ENCODE data around the gene CAPNS1. TPM values are rescaled to one million over a fixed set of nuclear protein-coding genes. Genes with fewer than 3 reads are reported as not detected.
"Not testable (repeated sequence)": the region's sequence is repeated elsewhere in the genome, so short reads cannot be mapped to it uniquely, and the experiment has no call there.

Gene CAPNS1
- polyA plus RNA-seq, 1 donor from 2014 or later = 139 TPM

GRCh38 chr19:36125557-36125956 lies 14.3 kb upstream of the CAPNS1 start:
- H3K27me3 Mint-ChIP-seq = no peaks in the 10 kb centered on the region
- peak overlapping the region in 1 of 3 donors; percentile 69 for H3K27ac Mint-ChIP-seq
- H3K4me3 Mint-ChIP-seq = peak overlapping the region in 1 of 4 donors; percentile 61

GRCh38 chr19:36128392-36128736 lies 11.5 kb upstream of the CAPNS1 start:
- Mint-ChIP-seq H3K9me3 (no peaks in the 10 kb centered on the region), H3K27me3 (no peaks in the 10 kb centered on the region), H3K4me1 (peaks cover 3 to 13% (median 5%) of the 10 kb centered on the region in 3 donors), H3K27ac (peak overlapping the region; percentile 85 to 96 (median 96)), H3K36me3 (peaks cover 5% of the 10 kb centered on the region), H3K4me3 (peak overlapping the region; percentile 88 to 97 (median 95))

More at GRCh38 chr19:36125557-36125956, 14.3 kb upstream of the CAPNS1 start:
- Mint-ChIP-seq H3K4me1 (peaks cover 5 to 13% (median 6%) of the 10 kb centered on the region in 3 donors), H3K36me3 (peaks cover 6% of the 10 kb centered on the region), H3K9me3 (no peaks in the 10 kb centered on the region)

GRCh38 chr19:36131221-36131620 lies 8.6 kb upstream of the CAPNS1 start:
- not testable (repeated sequence) for H3K9me3 Mint-ChIP-seq, H3K27me3 Mint-ChIP-seq, H3K27ac Mint-ChIP-seq, H3K36me3 Mint-ChIP-seq
- peak overlapping the region in 1 of 4 donors; percentile 51 for H3K4me3 Mint-ChIP-seq
- peaks cover 5 to 13% (median 10%) of the 10 kb centered on the region in 3 donors for H3K4me1 Mint-ChIP-seq

GRCh38 chr19:36134867-36135266 lies 5.0 kb upstream of the CAPNS1 start:
- not testable (repeated sequence) for H3K36me3 Mint-ChIP-seq, H3K9me3 Mint-ChIP-seq, H3K27me3 Mint-ChIP-seq, H3K27ac Mint-ChIP-seq
- Mint-ChIP-seq H3K4me1 (peaks cover 0 to 13% (median 3%) of the 10 kb centered on the region in 3 donors), H3K4me3 (peak overlapping the region in 1 of 4 donors; percentile 32)

GRCh38 chr19:36136964-36137686 lies 2.7 kb upstream of the CAPNS1 start:
- H3K27ac Mint-ChIP-seq = peak overlapping the region in 1 of 3 donors; percentile 81
- peaks cover 11% of the 10 kb centered on the region for H3K36me3 Mint-ChIP-seq
- peaks cover 3% of the 10 kb centered on the region for H3K27me3 Mint-ChIP-seq
- peaks cover 7 to 22% (median 10%) of the 10 kb centered on the region in 3 donors for H3K4me1 Mint-ChIP-seq
- H3K9me3 Mint-ChIP-seq = peaks cover 0 to 2% (median 0%) of the 10 kb centered on the region in 3 donors
- peak overlapping the region in 2 of 4 donors; percentile 77 to 80 for H3K4me3 Mint-ChIP-seq

- peaks cover 12% of the 10 kb centered on the region for H3K36me3 Mint-ChIP-seq
- H3K27ac Mint-ChIP-seq = peak overlapping the region; percentile 82 to 94 (median 92)
- H3K27me3 Mint-ChIP-seq = no peaks in the 10 kb centered on the region
- peaks cover 0 to 2% (median 0%) of the 10 kb centered on the region in 3 donors for H3K9me3 Mint-ChIP-seq
- peak overlapping the region; percentile 89 to 98 (median 94) for H3K4me3 Mint-ChIP-seq
- H3K4me1 Mint-ChIP-seq = peaks cover 7 to 22% (median 12%) of the 10 kb centered on the region in 3 donors
These were observed 770 bp upstream of the CAPNS1 start for GRCh38 chr19:36139120-36139472.

- H3K9me3 Mint-ChIP-seq = peaks cover 0 to 2% (median 0%) of the 10 kb centered on the region in 3 donors
- peaks cover 15% of the 10 kb centered on the region for H3K36me3 Mint-ChIP-seq
- H3K27me3 Mint-ChIP-seq = no peaks in the 10 kb centered on the region
- peaks cover 7 to 21% (median 12%) of the 10 kb centered on the region in 3 donors for H3K4me1 Mint-ChIP-seq
- H3K4me3 Mint-ChIP-seq = peak overlapping the region; percentile 89 to 98 (median 94)
- peak overlapping the region; percentile 82 to 94 (median 92) for H3K27ac Mint-ChIP-seq
These were observed 605 bp downstream of the CAPNS1 start for GRCh38 chr19:36140304-36141038.

- Mint-ChIP-seq H3K4me3 (peak overlapping the region; percentile 89 to 98 (median 94)), H3K36me3 (peaks cover 15% of the 10 kb centered on the region), H3K9me3 (peaks cover 0 to 2% (median 0%) of the 10 kb centered on the region in 3 donors), H3K27ac (peak overlapping the region; percentile 71 to 94 (median 82)), H3K27me3 (no peaks in the 10 kb centered on the region), H3K4me1 (peaks cover 7 to 18% (median 12%) of the 10 kb centered on the region in 3 donors)
These were observed 1.4 kb downstream of the CAPNS1 start for GRCh38 chr19:36141039-36141927.

- Mint-ChIP-seq H3K27ac (peak overlapping the region in 2 of 3 donors; percentile 4 to 82), H3K9me3 (peaks cover 0 to 2% (median 0%) of the 10 kb centered on the region in 3 donors), H3K27me3 (no peaks in the 10 kb centered on the region), H3K4me3 (peak overlapping the region in 2 of 4 donors; percentile 86 to 92), H3K36me3 (peaks cover 15% of the 10 kb centered on the region), H3K4me1 (peaks cover 7 to 12% (median 9%) of the 10 kb centered on the region in 3 donors)
These were observed 2.2 kb downstream of the CAPNS1 start for GRCh38 chr19:36142046-36142445.

- H3K27ac Mint-ChIP-seq = peak overlapping the region in 1 of 3 donors; percentile 1
- H3K9me3 Mint-ChIP-seq = peaks cover 0 to 2% (median 0%) of the 10 kb centered on the region in 3 donors
- H3K27me3 Mint-ChIP-seq = no peaks in the 10 kb centered on the region
- peaks cover 15% of the 10 kb centered on the region for H3K36me3 Mint-ChIP-seq
- H3K4me3 Mint-ChIP-seq = peak overlapping the region in 2 of 4 donors; percentile 21 to 86
- H3K4me1 Mint-ChIP-seq = peaks cover 7 to 11% (median 9%) of the 10 kb centered on the region in 3 donors
These were observed 2.6 kb downstream of the CAPNS1 start for GRCh38 chr19:36142496-36142895.

GRCh38 chr19:36144624-36145023 lies 4.8 kb downstream of the CAPNS1 start:
- Mint-ChIP-seq H3K27me3 (no peaks in the 10 kb centered on the region), H3K4me3 (peak overlapping the region in 1 of 4 donors; percentile 58), H3K4me1 (peaks cover 7 to 15% (median 9%) of the 10 kb centered on the region in 3 donors), H3K9me3 (peaks cover 0 to 2% (median 0%) of the 10 kb centered on the region in 3 donors), H3K27ac (no peak overlapping the region), H3K36me3 (peaks cover 19% of the 10 kb centered on the region)

- H3K4me1 Mint-ChIP-seq = peaks cover 0 to 5% (median 0%) of the 10 kb centered on the region in 3 donors
- H3K27ac Mint-ChIP-seq = peak overlapping the region in 1 of 3 donors; percentile 67
- H3K9me3 Mint-ChIP-seq = no peaks in the 10 kb centered on the region
- H3K27me3 Mint-ChIP-seq = no peaks in the 10 kb centered on the region
- peaks cover 7% of the 10 kb centered on the region for H3K36me3 Mint-ChIP-seq
- no peak overlapping the region for H3K4me3 Mint-ChIP-seq
These were observed 10.0 kb downstream of the CAPNS1 start for GRCh38 chr19:36149673-36150406.

- Mint-ChIP-seq H3K4me1 (peaks cover 0 to 4% (median 0%) of the 10 kb centered on the region in 3 donors), H3K27ac (peak overlapping the region in 1 of 3 donors; percentile 67), H3K4me3 (no peak overlapping the region), H3K9me3 (no peaks in the 10 kb centered on the region), H3K36me3 (peaks cover 7% of the 10 kb centered on the region), H3K27me3 (no peaks in the 10 kb centered on the region)
These were observed 10.7 kb downstream of the CAPNS1 start for GRCh38 chr19:36150586-36150985.
